Measurements from ENCODE around the gene AMZ1.

The AMZ1 gene

DNA sequence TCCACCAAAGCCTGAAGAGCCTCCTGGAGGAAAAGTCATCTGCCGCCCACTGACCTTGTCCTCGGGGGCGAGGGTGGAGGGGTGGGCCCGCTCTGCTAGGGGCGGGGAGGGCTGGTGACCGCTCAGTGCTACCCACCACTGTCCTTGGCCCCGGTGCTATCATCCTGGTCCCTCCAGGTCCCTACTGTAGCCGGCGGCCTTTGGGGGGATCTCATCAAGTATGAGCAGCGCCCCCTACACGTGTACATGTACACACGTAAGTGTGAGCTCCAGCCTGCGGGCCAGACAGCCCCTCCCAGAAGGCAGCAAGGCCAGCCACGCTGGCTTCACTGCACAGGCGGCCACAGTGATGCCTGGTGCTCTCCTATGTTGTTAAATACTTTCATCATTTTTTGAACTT is 36.7 kb upstream of the AMZ1 start:
- DNase-seq (ENCODE audit: low read depth in 2 of 2), result no peak

DNA sequence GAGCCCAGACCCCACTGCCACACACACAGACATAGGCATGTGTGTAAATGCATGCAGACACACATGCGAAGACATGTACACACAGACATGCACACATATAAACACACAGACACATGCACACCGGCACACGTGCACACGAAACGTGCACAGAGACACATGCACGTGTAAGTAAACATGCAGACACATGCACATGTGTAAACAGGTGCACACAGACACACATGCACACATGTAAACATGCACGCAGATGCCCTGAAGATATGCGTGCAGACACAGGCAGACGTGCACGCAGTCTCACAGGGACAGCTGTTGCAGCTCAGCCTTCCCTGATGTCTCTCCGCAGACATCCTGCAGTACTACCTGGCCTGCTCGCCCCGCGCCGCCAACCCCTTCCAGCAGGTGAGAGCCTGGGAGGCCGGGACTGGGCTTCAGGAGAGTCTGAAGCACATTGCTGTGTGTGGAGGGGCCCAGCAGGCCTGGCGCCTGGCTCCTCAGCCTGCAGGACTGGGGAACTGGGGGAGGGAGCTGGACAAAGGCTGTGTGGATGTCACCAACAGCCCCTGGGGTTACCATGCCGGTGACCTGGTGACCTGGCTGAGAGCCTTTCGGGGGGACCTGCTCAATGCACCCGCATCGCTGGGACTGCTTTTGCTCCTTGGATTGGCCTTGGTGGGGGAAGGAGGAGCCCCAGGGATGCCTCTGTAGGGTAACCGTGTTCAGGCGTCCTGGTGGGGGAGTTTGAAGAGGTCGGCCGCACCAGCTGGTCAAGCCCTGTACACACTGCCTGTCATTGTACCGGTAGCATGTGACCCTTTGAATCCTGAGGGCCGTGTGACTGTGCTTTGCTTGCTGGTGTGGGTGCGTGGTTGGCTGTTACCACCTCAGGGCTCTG is 35.9 kb upstream of the AMZ1 start:
- no peak for DNase-seq (ENCODE audit: low read depth in 2 of 2)

GRCh38 chr7:2652736-2653060 is 35.3 kb upstream of the AMZ1 start:
- no peak for DNase-seq (ENCODE audit: low read depth in 2 of 2)

DNA sequence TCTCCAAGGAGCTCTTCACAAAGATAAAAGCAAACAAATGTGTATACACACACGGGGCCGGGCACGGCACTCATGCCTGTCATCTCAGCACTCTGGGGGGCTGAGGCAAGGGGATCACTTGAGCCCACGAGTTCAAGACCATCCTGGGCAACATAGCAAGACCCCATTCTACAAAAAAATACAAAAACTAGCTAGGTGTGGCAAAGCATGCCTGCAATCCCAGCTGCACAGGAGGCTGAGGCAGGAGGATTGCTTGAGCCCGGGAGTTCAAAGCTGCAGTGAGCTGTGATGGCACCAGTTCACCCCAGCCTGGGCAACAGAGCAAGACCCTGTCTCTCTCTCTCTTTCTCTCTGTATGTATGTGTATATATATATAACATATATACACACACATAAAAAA is 33.9 kb upstream of the AMZ1 start:
- DNase-seq (ENCODE audit: low read depth in 2 of 2), result no peak

DNA sequence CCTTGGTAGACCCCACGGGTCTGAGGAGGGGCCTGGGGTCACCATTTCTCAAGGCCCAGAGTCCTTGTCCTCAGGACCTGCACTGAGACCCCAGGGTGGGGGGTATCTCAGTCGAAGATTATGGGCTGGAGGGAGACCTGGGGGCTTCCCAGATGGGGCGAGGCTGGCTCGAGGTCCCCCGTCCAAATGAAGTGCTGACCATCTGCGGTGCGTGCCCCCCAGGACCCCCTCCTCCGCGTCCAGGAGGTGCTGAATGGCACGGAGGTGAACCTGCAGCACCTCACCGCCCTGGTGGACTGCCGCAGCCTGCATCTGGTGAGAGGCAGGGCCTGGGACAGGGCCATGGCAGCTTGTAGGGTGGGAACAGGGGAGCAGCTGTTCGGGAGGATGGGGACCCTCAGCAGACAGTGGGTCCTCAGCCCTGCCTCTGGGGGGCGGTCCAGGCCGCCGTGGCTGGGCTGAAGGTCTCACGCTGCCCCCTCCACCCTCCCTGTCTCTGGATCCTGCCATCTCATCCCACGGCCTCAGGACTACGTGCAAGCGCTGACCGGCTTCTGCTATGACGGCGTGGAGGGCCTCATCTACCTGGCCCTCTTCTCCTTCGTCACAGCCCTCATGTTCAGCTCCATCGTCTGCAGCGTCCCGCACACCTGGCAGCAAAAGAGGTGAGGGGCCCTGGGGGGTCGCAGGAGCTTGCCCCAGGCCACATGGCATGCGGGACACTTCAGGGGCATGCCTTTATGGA is 32.0 kb upstream of the AMZ1 start:
- DNase-seq (ENCODE audit: low read depth in 2 of 2), result no peak

- DNase-seq (ENCODE audit: low read depth in 2 of 2), result no peak
Observed at GRCh38 chr7:2657208-2657607, 30.8 kb upstream of the AMZ1 start.

GRCh38 chr7:2657920-2658671 is 29.9 kb upstream of the AMZ1 start:
- no peak for DNase-seq (ENCODE audit: low read depth in 2 of 2)

DNA sequence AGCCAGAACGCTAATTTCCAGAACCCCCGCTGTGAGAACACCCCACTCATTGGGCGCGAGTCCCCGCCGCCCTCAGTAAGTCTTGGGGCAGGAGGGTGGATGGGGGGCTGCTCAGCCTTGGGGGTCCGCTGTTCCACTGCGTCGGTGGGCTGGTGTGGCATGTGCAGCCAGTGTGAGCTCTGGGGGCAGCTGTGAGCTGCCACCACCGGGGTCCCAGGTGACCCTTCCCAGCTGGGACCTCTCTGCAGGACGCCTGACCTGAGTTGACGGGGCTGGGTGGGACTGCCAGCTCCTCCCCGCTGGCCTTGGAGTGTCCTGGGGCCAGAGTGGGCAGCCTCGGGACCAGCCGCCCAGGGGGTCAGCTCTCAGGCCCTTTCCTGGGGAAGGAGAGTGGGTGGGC is 29.1 kb upstream of the AMZ1 start:
- no peak for DNase-seq (ENCODE audit: low read depth in 2 of 2)

DNA sequence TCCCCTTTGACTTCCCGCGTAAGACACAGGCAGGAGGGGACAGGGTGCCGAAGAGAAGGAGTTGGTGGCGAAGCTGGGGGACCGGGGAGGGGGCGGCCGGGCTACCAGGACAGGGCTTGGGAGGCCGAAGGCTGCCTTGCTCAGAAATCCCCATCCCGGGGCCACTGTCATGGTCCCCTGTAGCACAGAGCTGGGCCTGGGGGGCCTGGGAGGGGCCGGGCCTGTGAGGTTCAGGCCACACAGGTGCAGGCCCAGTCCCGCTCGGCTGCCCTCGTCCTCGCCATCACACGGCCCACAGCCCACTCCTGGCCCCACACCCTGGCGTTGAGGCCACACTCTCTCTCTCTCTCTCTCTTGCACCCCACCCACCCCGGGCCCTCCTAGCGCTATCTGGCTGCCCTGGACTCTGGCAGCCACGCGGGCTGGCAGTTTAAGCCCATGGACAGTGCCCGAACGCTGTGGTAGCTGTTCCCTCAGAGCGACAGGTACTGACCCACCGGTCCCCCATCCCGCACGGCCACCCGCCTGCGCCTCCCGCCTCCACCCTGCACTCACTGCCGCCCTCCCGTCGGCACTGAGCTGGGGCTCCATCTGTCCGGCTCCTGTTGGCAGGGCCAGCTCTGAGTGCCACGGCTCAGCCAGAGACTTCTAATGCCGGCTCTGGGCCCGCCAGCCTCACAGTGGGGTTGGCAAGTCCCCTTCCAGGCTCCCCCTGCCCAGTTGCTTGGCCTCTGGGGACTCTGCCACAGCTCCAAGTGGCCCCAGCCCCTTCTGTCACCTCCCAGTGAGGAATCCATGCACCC is 28.2 kb upstream of the AMZ1 start:
- no peak for DNase-seq (ENCODE audit: low read depth in 2 of 2)

DNA sequence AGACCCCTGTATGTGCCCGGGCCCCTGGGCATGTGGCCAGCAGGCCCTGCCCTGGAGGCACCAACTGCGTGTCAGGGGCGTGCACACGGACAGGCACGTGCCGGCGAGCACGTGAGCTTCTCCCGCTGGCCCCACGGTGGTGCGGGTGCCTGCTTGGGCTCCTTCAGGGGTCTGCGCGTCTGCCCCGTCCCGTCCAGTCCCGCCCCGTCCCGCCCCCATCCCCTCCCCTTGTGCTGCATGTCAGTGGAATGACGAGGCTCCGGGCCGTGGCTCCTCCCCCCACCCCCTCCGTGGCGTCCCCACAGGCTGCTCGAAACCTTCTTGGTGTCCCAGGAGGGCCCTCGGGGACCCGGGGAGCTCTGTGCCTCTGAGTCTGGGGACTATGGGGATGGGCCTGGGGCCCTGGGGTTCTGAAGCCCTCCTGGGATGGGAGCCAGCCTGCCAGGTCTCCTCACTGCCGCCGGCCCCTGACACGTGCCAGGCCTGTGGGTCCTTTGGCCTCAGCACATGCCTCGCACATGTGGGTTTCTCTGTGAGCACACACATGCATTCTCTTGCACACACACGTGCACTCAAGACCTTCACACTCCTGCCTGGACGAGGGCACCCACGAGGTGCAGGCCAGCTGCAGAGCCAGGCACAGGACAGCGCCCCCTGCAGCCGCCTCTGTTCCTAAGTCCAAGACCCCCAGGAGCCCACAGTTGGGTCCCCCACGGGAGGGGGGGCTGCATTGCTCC is 27.5 kb upstream of the AMZ1 start:
- DNase-seq (ENCODE audit: low read depth in 2 of 2), result no peak

- DNase-seq (ENCODE audit: low read depth in 2 of 2), result no peak
Observed at GRCh38 chr7:2661096-2661449, 26.9 kb upstream of the AMZ1 start.

DNA sequence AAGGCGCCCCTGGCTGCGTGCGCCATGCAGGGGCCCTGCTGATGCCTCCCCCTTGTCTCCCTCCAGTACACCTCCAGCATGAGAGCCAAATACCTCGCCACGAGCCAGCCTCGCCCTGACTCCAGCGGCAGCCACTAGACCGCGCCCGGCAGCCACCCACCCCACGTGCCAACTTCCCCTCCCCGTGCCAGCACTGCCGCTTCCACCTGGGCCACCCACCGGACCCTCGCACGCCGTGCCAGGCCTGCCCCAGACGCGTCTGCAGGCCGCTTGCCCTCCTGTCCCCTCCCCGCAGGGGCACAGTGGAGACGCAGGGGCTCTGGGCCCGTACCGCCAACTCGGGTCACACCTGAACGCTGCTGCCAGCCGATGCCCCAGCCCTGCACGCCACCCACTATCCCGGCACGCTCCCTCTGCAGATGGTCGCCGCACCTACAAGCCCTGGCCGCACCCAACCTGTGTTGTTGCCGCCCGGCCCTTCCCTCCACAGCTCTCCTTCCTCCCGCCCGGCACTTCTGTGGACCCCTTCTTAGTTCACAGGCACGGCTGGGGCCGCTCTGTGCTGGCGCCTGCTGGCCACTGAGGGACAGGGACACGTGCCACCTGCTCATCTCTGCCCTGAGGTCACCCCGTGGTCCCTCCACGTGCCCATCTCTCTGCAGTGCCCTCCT is 26.3 kb upstream of the AMZ1 start:
- no peak for DNase-seq (ENCODE audit: low read depth in 2 of 2)

DNA sequence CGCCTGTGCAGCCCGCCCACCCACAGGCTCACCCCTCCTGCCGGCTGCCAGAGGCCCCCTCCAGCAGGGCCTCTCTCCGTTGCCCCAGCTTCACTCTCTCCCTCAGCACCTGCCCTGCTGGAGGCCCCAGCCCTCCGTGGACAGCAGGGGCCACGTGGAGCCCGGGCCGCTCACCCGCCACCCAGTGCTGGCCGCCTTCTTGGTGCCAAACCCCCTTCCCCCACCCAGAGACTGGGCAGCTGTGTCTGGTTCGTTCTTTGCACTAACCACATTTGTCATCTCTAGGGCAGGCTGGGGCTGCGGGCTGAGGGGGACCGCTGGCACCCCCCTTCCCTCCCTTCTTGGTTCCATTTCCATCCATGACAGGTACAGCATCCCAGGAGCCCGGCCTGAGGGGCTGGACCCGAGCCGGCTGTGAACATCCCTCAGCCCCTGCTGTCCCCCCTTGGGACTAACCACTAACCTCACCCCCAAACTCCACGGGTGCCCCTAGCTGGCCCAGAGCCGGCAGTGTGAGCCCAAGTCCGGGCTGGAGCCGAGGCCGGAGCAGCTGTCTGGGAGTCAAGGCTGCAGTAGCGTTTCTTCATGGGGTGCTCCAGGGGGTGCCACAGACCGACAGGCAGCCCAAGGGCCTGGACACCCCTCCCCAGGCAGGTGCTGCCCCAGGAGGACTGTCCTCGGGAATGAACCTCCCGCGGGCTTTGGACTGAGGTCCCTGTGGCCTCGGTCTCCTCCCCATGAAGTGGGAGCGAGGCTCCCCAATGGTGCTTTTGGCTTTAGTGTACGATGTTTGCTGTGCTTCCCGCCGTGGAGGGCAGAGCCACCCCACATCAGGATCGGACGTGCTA is 25.5 kb upstream of the AMZ1 start:
- no peak for DNase-seq (ENCODE audit: low read depth in 2 of 2)

DNA sequence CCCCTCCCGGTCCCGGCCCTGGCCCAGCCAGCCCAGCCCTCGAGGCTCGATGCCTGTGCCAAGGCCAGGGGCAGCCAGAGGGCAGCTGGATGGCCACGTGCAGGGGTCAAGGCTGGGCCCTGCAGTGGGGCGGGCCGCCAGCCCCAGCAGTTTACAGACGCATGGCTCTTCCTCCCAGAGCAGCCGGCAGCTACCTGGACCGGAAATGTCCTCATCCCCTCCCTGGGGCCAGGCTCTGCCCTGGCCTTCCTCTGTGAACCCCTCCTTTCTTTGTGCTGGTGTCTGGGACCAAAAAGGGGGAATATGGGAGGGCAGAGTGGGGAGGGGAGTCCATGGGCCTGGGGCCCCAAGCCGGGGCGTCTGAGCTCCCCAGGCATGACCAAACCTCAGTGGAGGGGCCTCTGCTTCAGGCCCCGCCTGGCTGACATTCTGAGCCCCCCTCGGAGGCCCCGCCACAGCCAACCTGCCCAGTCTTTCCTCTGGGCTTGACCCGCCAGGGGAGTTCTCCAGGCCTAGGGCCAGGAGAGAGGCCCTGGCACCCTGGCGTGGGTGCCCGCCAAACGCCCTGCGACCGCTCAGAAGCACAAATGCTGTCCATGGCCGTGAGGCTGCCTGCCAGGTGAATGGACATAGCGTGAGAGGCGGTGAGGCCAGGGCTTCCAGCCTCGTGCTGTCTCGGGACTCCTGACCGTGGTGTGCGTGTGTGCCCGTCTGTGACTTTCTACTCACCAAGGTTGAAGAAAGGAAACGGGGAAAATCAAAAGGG is 24.7 kb upstream of the AMZ1 start:
- DNase-seq (ENCODE audit: low read depth in 2 of 2), result no peak

GRCh38 chr7:2663960-2664359 is 24.0 kb upstream of the AMZ1 start:
- DNase-seq (ENCODE audit: low read depth in 2 of 2), result no peak

- DNase-seq (ENCODE audit: low read depth in 2 of 2), result no peak
Observed at GRCh38 chr7:2665359-2665791, 22.6 kb upstream of the AMZ1 start.

DNA sequence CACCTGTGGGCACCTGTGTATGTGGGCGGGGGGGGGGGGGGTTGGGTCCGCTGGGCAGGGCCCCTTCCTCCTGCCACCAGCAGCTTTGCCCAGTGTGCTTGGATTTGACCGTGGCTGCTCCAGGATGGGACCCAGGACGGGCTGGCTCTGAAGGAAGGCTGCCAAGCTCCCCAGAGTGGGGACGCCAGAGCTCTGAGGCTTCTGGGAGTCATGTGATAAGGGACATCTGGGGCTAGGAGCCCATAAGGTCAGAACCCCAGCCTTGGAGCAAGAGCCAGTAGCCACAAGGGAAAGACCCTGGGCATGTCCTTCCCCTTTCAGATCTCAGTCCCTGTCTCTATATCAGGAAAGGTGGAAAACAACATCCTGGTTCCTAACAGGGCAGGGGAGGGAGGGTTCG is 21.8 kb upstream of the AMZ1 start:
- DNase-seq (ENCODE audit: low read depth in 2 of 2), result no peak

GRCh38 chr7:2666588-2667250 is 21.3 kb upstream of the AMZ1 start:
- DNase-seq (ENCODE audit: low read depth in 2 of 2), result no peak

Measured in stimulated activated CD4-positive, alpha-beta T cell treated with anti-CD3 and anti-CD28 coated beads, Interleukin-1b, Interleukin-23, amount 100 ng/mL, for 1 hour (primary cell).